A549 treated with dexamethasone at 1 μM for 4 hours (cell line): ENCODE measurements around the gene TAF11L12. TPM values are rescaled to one million over a fixed set of nuclear protein-coding genes. Genes with fewer than 3 reads are reported as not detected.

Source experiments
- total RNA-seq: library from RNA; stranded (reverse); fragments of 200-300 nt; extraction: Qiagen RNA extraction; gene quantifications from 5 replicates; pipeline ENCODE4 v1.2.3, GENCODE V29; 2022

Gene TAF11L12
- total RNA-seq: 0.13 TPM in 1 of 5 replicates, not detected in the others

GRCh38 chr5:17610092-17610491, at the start of gene TAF11L12:
TSS of gene TAF11L12 (plus strand) at chr5:17610392.

GRCh38 chr5:17585658-17586057, 24.5 kb upstream of the TAF11L12 start, which contains the start of gene TAF11L7:
TSS of gene TAF11L7 (minus strand) at chr5:17585758.

GRCh38 chr5:17590860-17591259, 19.3 kb upstream of the TAF11L12 start, which contains the start of gene TAF11L8:
TSS of gene TAF11L8 (minus strand) at chr5:17590960.

GRCh38 chr5:17594255-17594654, 15.9 kb upstream of the TAF11L12 start, which contains the start of gene TAF11L9:
TSS of gene TAF11L9 (minus strand) at chr5:17594394.

GRCh38 chr5:17597728-17598127, 12.5 kb upstream of the TAF11L12 start, which contains the start of gene TAF11L10:
TSS of gene TAF11L10 (minus strand) at chr5:17597828.

GRCh38 chr5:17603880-17604279, 6.3 kb upstream of the TAF11L12 start, which contains the start of gene TAF11L11:
TSS of gene TAF11L11 (plus strand) at chr5:17604183.

GRCh38 chr5:17631788-17632187, 21.6 kb downstream of the TAF11L12 start, which contains the start of gene TAF11L13:
TSS of gene TAF11L13 (plus strand) at chr5:17632088.

GRCh38 chr5:17634160-17634559, 24.0 kb downstream of the TAF11L12 start, which contains the start of gene TAF11L14:
TSS of gene TAF11L14 (plus strand) at chr5:17634460.

Other genes with a start within 250 kb of the TAF11L12 start
- not detected in 5 replicates for gene TAF11L2, start 112.2 kb upstream of the TAF11L12 start, total RNA-seq
- not detected in 5 replicates for gene TAF11L3, start 92.0 kb upstream of the TAF11L12 start, total RNA-seq
- gene TAF11L4, start 88.6 kb upstream of the TAF11L12 start, total RNA-seq: not detected in 5 replicates
- not detected in 5 replicates for gene TAF11L5, start 85.2 kb upstream of the TAF11L12 start, total RNA-seq
- gene TAF11L6, start 81.7 kb upstream of the TAF11L12 start, total RNA-seq: not detected in 5 replicates
- not detected in 5 replicates for gene TAF11L7, start 24.6 kb upstream of the TAF11L12 start, total RNA-seq
- gene TAF11L8, start 19.4 kb upstream of the TAF11L12 start, total RNA-seq: not detected in 5 replicates
- gene TAF11L9, start 16.0 kb upstream of the TAF11L12 start, total RNA-seq: not detected in 5 replicates
- gene TAF11L10, start 12.6 kb upstream of the TAF11L12 start, total RNA-seq: not detected in 5 replicates
- 0.07 to 0.25 TPM (median 0.15 TPM) in 4 of 5 replicates, not detected in the other for gene TAF11L11, start 6.2 kb upstream of the TAF11L12 start, total RNA-seq
- gene TAF11L13, start 21.7 kb downstream of the TAF11L12 start, total RNA-seq: not detected in 5 replicates
- 0.17 TPM in 1 of 5 replicates, not detected in the others for gene TAF11L14, start 24.1 kb downstream of the TAF11L12 start, total RNA-seq